ENCODE measurements around the gene PICK1. TPM values are rescaled to one million over a fixed set of nuclear protein-coding genes. Genes with fewer than 3 reads are reported as not detected.
A peak's percentile ranks its signal among the peaks of the same experiment; 100 is the strongest.

Gene PICK1
- total and polyA plus RNA-seq, 2 experiments from 2014 or later, result 8.4 to 14.4 TPM

GRCh38 chr22:38086001-38086845, 29.0 kb downstream of the PICK1 start:
- Histone ChIP-seq H3K9me2 (ENCODE audit: insufficient read depth) (no peaks in the 10 kb centered on the region), H3K36me3 (ENCODE audit: low read depth) (no peaks in the 10 kb centered on the region), H3K27ac (no peak overlapping the region), H3K9me3 (ENCODE audit: low read depth) (no peaks in the 10 kb centered on the region), H3K4me3 (no peak overlapping the region), H3K4me1 (ENCODE audit: insufficient read depth) (no peaks in the 10 kb centered on the region), H2AFZ (no peak overlapping the region), H3K4me2 (ENCODE audit: unreplicated experiment) (no peak overlapping the region), H3K9ac (no peak overlapping the region), H4K20me1 (ENCODE audit: insufficient read depth) (no peaks in the 10 kb centered on the region), H3F3A (ENCODE audit: insufficient read depth) (peaks cover 2% of the 10 kb centered on the region; the same call in 1 of the 2 replicates), H3K27me3 (replicated peaks; ENCODE audit: insufficient read depth) (no peaks in the 10 kb centered on the region), H3K79me2 (ENCODE audit: insufficient read depth) (no peaks in the 10 kb centered on the region)
- TF ChIP-seq EZH2phosphoT487 (IDR thresholded peaks at IDR 0.05; ENCODE audit: insufficient read depth, low read depth) (no peak), EZH2 (IDR thresholded peaks at IDR 0.05; ENCODE audit: insufficient read depth, poor library complexity, severe bottlenecking) (no peak)
- no peak for DNase-seq
- 90% methylated on average over 17 to 25 of the region's 25 CpGs for WGBS, 2 experiments (ENCODE audit: low coverage in 1 of 2, low lambda C conversion rate in 2 of 2, missing lambda C conversion rate in 2 of 2)
- in situ Hi-C loops (cut with MboI), result no loop called here

- H3K4me2 ChIP-seq (ENCODE audit: unreplicated experiment), result no peak overlapping the region
- H3K4me1 ChIP-seq (ENCODE audit: insufficient read depth), result no peaks in the 10 kb centered on the region
- H3K9me3 ChIP-seq (ENCODE audit: low read depth), result no peaks in the 10 kb centered on the region
- H3K36me3 ChIP-seq (ENCODE audit: low read depth), result no peaks in the 10 kb centered on the region
- DNase-seq, result no peak
- peaks cover 9% of the 10 kb centered on the region; the same call in 1 of the 2 replicates for H3F3A ChIP-seq (ENCODE audit: insufficient read depth)
- no peaks in the 10 kb centered on the region for H3K79me2 ChIP-seq (ENCODE audit: insufficient read depth)
- in situ Hi-C loops (cut with MboI), result no loop called here
- no peak overlapping the region for H3K27ac ChIP-seq
- no peaks in the 10 kb centered on the region for H3K27me3 ChIP-seq (replicated peaks; ENCODE audit: insufficient read depth)
- no peaks in the 10 kb centered on the region for H3K9me2 ChIP-seq (ENCODE audit: insufficient read depth)
- H3K9ac ChIP-seq, result no peak overlapping the region
- no peaks in the 10 kb centered on the region for H4K20me1 ChIP-seq (ENCODE audit: insufficient read depth)
- no peak overlapping the region for H3K4me3 ChIP-seq
- TF ChIP-seq EZH2phosphoT487 (IDR thresholded peaks at IDR 0.05; ENCODE audit: insufficient read depth, low read depth) (no peak), EZH2 (IDR thresholded peaks at IDR 0.05; ENCODE audit: insufficient read depth, poor library complexity, severe bottlenecking) (no peak)
- H2AFZ ChIP-seq, result no peak overlapping the region
- WGBS, 2 experiments (ENCODE audit: low coverage in 1 of 2, low lambda C conversion rate in 2 of 2, missing lambda C conversion rate in 2 of 2), result 87 to 91% methylated on average over 13 of the region's 13 CpGs
Measured at GRCh38 chr22:38086942-38087341, 29.7 kb downstream of the PICK1 start.

- H3K79me2 ChIP-seq (ENCODE audit: insufficient read depth), result no peaks in the 10 kb centered on the region
- H4K20me1 ChIP-seq (ENCODE audit: insufficient read depth), result no peaks in the 10 kb centered on the region
- TF ChIP-seq EZH2phosphoT487 (IDR thresholded peaks at IDR 0.05; ENCODE audit: insufficient read depth, low read depth) (no peak), EZH2 (IDR thresholded peaks at IDR 0.05; ENCODE audit: insufficient read depth, poor library complexity, severe bottlenecking) (no peak)
- DNase-seq, result no peak
- H3K4me1 ChIP-seq (ENCODE audit: insufficient read depth), result no peaks in the 10 kb centered on the region
- H3K9ac ChIP-seq, result no peak overlapping the region
- H3K27me3 ChIP-seq (replicated peaks; ENCODE audit: insufficient read depth), result no peaks in the 10 kb centered on the region
- 75 to 76% methylated on average over 10 to 12 of the region's 12 CpGs for WGBS, 2 experiments (ENCODE audit: low coverage in 1 of 2, low lambda C conversion rate in 2 of 2, missing lambda C conversion rate in 2 of 2)
- H3F3A ChIP-seq (ENCODE audit: insufficient read depth), result peaks cover 9% of the 10 kb centered on the region; the same call in 1 of the 2 replicates
- no peak overlapping the region for H2AFZ ChIP-seq
- no peaks in the 10 kb centered on the region for H3K36me3 ChIP-seq (ENCODE audit: low read depth)
- no peaks in the 10 kb centered on the region for H3K9me3 ChIP-seq (ENCODE audit: low read depth)
- peak overlapping the region; percentile 82 for H3K4me2 ChIP-seq (ENCODE audit: unreplicated experiment)
- in situ Hi-C loops (cut with MboI), result no loop called here
- H3K27ac ChIP-seq, result no peak overlapping the region
- H3K9me2 ChIP-seq (ENCODE audit: insufficient read depth), result no peaks in the 10 kb centered on the region
- H3K4me3 ChIP-seq, result peak overlapping the region; percentile 75
Measured at GRCh38 chr22:38087855-38088254, 30.7 kb downstream of the PICK1 start.

- Histone ChIP-seq H3K4me3 (peak overlapping the region; percentile 75), H3K9ac (peak overlapping the region; percentile 70), H3K36me3 (ENCODE audit: low read depth) (no peaks in the 10 kb centered on the region), H3K9me3 (ENCODE audit: low read depth) (no peaks in the 10 kb centered on the region), H3K9me2 (ENCODE audit: insufficient read depth) (no peaks in the 10 kb centered on the region), H3K27me3 (replicated peaks; ENCODE audit: insufficient read depth) (no peaks in the 10 kb centered on the region), H3K27ac (no peak overlapping the region), H2AFZ (peak overlapping the region; percentile 71), H4K20me1 (ENCODE audit: insufficient read depth) (no peaks in the 10 kb centered on the region), H3K79me2 (ENCODE audit: insufficient read depth) (no peaks in the 10 kb centered on the region), H3F3A (ENCODE audit: insufficient read depth) (peaks cover 9% of the 10 kb centered on the region; the same call in 1 of the 2 replicates), H3K4me2 (ENCODE audit: unreplicated experiment) (peak overlapping the region; percentile 82), H3K4me1 (ENCODE audit: insufficient read depth) (no peaks in the 10 kb centered on the region)
- WGBS, 2 experiments (ENCODE audit: low coverage in 1 of 2, low lambda C conversion rate in 2 of 2, missing lambda C conversion rate in 2 of 2), result 4 to 11% methylated on average over 39 to 62 of the region's 85 CpGs
- in situ Hi-C loops (cut with MboI), result no loop called here
- peak; percentile 70 for DNase-seq
- TF ChIP-seq EZH2phosphoT487 (IDR thresholded peaks at IDR 0.05; ENCODE audit: insufficient read depth, low read depth) (no peak), EZH2 (IDR thresholded peaks at IDR 0.05; ENCODE audit: insufficient read depth, poor library complexity, severe bottlenecking) (no peak)
Measured at GRCh38 chr22:38088629-38089473, 31.6 kb downstream of the PICK1 start.
